SK-N-SH treated with all-trans-retinoic acid at 6 μM for 48 hours (cell line): ENCODE results near the gene NUDT9.
"Not testable (repeated sequence)": the region's sequence is repeated elsewhere in the genome, so short reads cannot be mapped to it uniquely, and the experiment has no call there.

ENCODE experiments used
- ATAC-seq: fragments of 200-7000 bp; cut with Tn5 transposase; 3 replicates; pipeline ENCODE4 v1.9.1; 2020; ENCODE audit warnings: mild to moderate bottlenecking, moderate library complexity
- ARNTL ChIP-seq: fragments of 450-650 bp; formaldehyde crosslinking; IDR thresholded peaks from 2 replicates; pipeline ENCODE4 v1.5.0; 2020; ENCODE audit warnings: low read depth, mild to moderate bottlenecking, moderate library complexity, borderline replicate concordance
- BACH2 ChIP-seq: fragments of 250-450 bp; sonication (Bioruptor Pico); IDR thresholded peaks from 2 replicates; pipeline ENCODE4 v1.9.0; 2021; ENCODE audit warnings: mild to moderate bottlenecking, borderline replicate concordance
- ESRRG ChIP-seq: fragments of 250-450 bp; sonication (Bioruptor Pico); IDR thresholded peaks from 2 replicates; pipeline ENCODE4 v1.6.1; 2021; ENCODE audit warnings: mild to moderate bottlenecking
- GLIS3 ChIP-seq: fragments of 250-450 bp; sonication (Bioruptor Pico); IDR thresholded peaks from 2 replicates; pipeline ENCODE4 v1.5.0; 2020; ENCODE audit warnings: mild to moderate bottlenecking, moderate library complexity
- ISL1 ChIP-seq: fragments of 250-450 bp; sonication (Bioruptor Pico); IDR thresholded peaks from 2 replicates; pipeline ENCODE4 v2.1.2; 2022; ENCODE audit warnings: mild to moderate bottlenecking, moderate library complexity
- PPARA ChIP-seq: fragments of 250-450 bp; sonication (Bioruptor Pico); IDR thresholded peaks from 2 replicates; pipeline ENCODE4 v1.5.0; 2020; ENCODE audit warnings: mild to moderate bottlenecking, borderline replicate concordance
- RARB ChIP-seq: fragments of 250-450 bp; sonication (Bioruptor Pico); IDR thresholded peaks from 2 replicates; pipeline ENCODE4 v1.8.0; 2021; ENCODE audit warnings: mild to moderate bottlenecking, moderate library complexity
- TOX ChIP-seq: fragments of 250-450 bp; sonication (Bioruptor Pico); IDR thresholded peaks from 2 replicates; pipeline ENCODE4 v1.8.0; 2021; ENCODE audit warnings: mild to moderate bottlenecking, moderate library complexity, borderline replicate concordance
- ZC3H10 ChIP-seq: fragments of 250-450 bp; sonication (Bioruptor Pico); IDR thresholded peaks from 2 replicates; pipeline ENCODE4 v1.5.1; 2021; ENCODE audit warnings: mild to moderate bottlenecking, moderate library complexity
- ZFP30 ChIP-seq: fragments of 450-650 bp; formaldehyde crosslinking; IDR thresholded peaks from 2 replicates; pipeline ENCODE4 v1.5.0; 2022; ENCODE audit warnings: mild to moderate bottlenecking, moderate library complexity
- ZNF565 ChIP-seq: fragments of 450-650 bp; formaldehyde crosslinking; conservative IDR thresholded peaks from 2 replicates; pipeline ENCODE4 v1.5.0; 2020; ENCODE audit warnings: low read depth, mild to moderate bottlenecking, moderate library complexity
- ZNF70 ChIP-seq: fragments of 450-650 bp; formaldehyde crosslinking; IDR thresholded peaks from 2 replicates; pipeline ENCODE4 v1.5.0; 2020; ENCODE audit warnings: mild to moderate bottlenecking, moderate library complexity
- ZNF8 ChIP-seq: fragments of 450-650 bp; formaldehyde crosslinking; IDR thresholded peaks from 2 replicates; pipeline ENCODE4 v1.5.0; 2020; ENCODE audit warnings: mild to moderate bottlenecking, moderate library complexity
- TF ChIP-seq, protein P1 (sequence below): fragments of 250-450 bp; sonication (Bioruptor Pico); IDR thresholded peaks from 2 replicates; pipeline ENCODE4 v1.8.0; 2021; ENCODE audit warnings: low read depth, mild to moderate bottlenecking, moderate library complexity, borderline replicate concordance
- TF ChIP-seq, protein P2 (sequence below): fragments of 250-450 bp; sonication (Bioruptor Pico); IDR thresholded peaks from 2 replicates; pipeline ENCODE4 v1.5.1; 2021; ENCODE audit warnings: mild to moderate bottlenecking, moderate library complexity
- TF ChIP-seq, protein P3 (sequence below): fragments of 250-450 bp; sonication (Bioruptor Pico); IDR thresholded peaks from 2 replicates; pipeline ENCODE4 v1.5.1; 2020; ENCODE audit warnings: low read depth, mild to moderate bottlenecking, moderate library complexity
- TF ChIP-seq, protein P4 (sequence below): fragments of 250-450 bp; sonication (Bioruptor Pico); IDR thresholded peaks from 2 replicates; pipeline ENCODE4 v1.5.0; 2020; ENCODE audit warnings: mild to moderate bottlenecking, moderate library complexity
- TF ChIP-seq, protein P5 (sequence below): fragments of 250-450 bp; sonication (Bioruptor Pico); IDR thresholded peaks from 2 replicates; pipeline ENCODE4 v1.8.0; 2020; ENCODE audit warnings: mild to moderate bottlenecking, moderate library complexity, borderline replicate concordance

NUDT9 gene

DNA sequence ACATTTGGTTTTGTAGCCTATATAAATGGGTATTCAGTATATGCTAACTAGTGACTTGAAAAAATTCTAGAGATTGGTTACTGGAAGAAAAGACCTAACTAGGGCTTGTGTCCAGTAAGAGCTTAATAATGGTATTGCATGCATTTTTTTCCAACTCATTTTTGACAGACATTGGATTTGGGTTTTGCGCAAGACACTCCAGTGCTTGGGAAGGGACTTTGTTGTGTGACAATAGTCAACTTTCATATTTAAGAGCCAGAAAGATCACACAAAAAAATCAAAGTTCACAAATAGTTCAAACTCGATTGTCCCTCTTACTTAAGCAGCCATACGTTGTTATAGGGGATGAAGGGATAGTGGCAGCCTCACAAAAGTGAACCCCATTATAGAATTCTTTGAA, 30.2 kb upstream of the NUDT9 start (continued):
- TF ChIP-seq, protein P1, sequence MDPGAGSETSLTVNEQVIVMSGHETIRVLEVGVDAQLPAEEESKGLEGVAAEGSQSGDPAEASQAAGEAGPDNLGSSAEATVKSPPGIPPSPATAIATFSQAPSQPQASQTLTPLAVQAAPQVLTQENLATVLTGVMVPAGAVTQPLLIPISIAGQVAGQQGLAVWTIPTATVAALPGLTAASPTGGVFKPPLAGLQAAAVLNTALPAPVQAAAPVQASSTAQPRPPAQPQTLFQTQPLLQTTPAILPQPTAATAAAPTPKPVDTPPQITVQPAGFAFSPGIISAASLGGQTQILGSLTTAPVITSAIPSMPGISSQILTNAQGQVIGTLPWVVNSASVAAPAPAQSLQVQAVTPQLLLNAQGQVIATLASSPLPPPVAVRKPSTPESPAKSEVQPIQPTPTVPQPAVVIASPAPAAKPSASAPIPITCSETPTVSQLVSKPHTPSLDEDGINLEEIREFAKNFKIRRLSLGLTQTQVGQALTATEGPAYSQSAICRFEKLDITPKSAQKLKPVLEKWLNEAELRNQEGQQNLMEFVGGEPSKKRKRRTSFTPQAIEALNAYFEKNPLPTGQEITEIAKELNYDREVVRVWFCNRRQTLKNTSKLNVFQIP (CRISPR knock-in tag), result no peak
- TF ChIP-seq TOX, result no peak
- TF ChIP-seq ZNF8 (CRISPR knock-in tag), result no peak

DNA sequence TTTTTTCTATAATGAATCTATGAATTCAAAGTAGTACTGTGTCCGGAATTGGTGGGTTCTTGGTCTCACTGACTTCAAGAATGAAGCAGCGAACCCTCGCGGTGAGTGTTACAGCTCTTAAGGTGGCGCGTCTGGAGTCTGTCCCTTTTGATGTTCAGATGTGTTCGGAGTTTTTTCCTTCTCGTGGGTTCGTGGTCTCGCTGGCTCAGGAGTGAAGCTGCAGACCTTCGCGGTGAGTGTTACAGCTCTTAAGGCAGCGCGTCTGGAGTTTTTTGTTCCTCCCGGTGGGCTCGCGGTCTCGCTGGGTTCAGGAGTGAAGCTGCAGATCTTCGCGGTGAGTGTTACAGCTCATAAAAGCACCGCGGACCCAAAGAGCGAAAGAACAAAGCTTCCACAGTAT, 27.3 kb upstream of the NUDT9 start:
- ATAC-seq, result not testable (repeated sequence)

DNA sequence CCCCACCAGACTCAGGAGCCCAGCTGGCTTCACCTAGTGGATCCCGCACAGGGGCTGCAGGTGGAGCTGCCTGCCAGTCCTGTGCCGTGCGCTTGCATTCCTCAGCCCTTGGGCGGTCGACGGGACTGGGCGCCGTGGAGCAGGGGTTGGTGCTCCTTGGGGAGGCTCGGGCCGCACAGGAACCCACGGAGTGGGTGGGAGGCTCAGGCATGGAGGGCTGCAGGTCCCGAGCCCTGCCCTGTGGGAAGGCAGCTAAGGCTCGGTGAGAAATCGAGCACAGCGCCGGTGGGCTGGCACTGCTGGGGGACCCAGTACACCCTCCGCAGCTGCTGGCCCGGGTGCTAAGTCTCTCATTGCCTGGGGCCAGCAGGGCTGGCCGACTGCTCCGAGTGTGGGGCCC, 26.5 kb upstream of the NUDT9 start:
- ATAC-seq, result not testable (repeated sequence)

DNA sequence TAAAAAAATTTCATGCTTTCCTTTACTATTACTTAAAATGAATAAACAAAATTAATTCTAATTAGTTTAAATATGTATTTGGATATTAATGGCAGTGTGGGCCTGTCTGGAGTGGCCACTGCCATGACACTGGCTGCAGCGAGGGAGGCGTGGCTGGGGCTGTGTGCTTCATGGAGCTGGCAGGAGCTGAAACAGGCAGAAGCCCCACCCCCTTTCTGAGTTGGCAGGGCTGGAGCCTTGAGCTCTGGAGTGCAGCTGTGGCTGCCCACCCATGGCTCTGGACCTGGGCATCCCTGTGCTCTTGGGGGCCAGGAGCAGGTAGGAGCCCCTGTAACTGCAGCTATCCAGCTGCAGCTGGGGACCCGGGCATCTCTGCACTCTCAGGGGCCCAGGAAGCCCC, 23.2 kb upstream of the NUDT9 start:
- TF ChIP-seq ZNF70, result no peak
- TF ChIP-seq, all 23 proteins: peak for 0
- ATAC-seq, result no peak

DNA sequence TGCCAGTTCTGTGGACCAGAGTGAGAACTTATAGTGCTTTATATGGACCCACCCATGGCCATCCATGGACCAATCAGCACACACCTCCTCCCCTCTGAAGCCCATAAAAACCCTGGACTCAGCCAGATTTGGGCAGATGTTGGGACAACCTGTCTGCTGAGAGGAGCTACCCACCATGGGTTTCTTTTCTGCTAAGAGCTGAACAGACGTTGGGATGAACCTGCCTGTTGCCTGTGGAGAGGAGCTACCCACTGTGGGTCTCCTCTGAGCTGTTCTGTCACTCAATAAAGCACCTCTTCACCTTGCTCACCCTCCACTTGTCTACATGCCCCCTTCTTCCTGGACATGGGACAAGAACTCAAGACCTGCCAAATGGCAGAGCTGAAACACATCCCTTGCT, 22.4 kb upstream of the NUDT9 start:
- ATAC-seq, result no peak
- TF ChIP-seq GLIS3 (CRISPR knock-in tag), result no peak
- no peak for TF ChIP-seq BACH2
- TF ChIP-seq ISL1 (CRISPR knock-in tag), result no peak
- TF ChIP-seq ZC3H10 (CRISPR knock-in tag), result no peak
- TF ChIP-seq, protein P2, sequence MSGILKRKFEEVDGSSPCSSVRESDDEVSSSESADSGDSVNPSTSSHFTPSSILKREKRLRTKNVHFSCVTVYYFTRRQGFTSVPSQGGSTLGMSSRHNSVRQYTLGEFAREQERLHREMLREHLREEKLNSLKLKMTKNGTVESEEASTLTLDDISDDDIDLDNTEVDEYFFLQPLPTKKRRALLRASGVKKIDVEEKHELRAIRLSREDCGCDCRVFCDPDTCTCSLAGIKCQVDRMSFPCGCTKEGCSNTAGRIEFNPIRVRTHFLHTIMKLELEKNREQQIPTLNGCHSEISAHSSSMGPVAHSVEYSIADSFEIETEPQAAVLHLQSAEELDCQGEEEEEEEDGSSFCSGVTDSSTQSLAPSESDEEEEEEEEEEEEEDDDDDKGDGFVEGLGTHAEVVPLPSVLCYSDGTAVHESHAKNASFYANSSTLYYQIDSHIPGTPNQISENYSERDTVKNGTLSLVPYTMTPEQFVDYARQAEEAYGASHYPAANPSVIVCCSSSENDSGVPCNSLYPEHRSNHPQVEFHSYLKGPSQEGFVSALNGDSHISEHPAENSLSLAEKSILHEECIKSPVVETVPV (CRISPR knock-in tag), result no peak

DNA sequence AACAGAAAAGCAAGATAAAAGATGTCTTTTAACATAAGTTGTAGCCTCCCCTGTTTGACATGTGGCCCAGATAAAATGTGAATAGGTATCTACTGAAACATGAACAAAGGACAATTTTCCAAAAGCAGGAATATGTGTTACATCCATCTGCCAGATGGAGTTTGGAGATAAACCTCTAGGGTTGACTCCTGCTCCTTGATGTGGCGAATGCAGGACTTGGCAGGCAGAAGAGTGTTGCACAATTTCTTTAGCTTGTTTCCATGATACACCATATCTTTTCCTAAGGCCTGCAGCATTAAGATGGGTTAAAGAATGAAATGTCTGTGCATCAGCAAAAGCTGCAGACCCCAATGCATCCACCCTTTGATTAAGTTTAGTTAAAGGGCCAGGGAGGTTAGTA, 18.6 kb upstream of the NUDT9 start:
- not testable (repeated sequence) for ATAC-seq

DNA sequence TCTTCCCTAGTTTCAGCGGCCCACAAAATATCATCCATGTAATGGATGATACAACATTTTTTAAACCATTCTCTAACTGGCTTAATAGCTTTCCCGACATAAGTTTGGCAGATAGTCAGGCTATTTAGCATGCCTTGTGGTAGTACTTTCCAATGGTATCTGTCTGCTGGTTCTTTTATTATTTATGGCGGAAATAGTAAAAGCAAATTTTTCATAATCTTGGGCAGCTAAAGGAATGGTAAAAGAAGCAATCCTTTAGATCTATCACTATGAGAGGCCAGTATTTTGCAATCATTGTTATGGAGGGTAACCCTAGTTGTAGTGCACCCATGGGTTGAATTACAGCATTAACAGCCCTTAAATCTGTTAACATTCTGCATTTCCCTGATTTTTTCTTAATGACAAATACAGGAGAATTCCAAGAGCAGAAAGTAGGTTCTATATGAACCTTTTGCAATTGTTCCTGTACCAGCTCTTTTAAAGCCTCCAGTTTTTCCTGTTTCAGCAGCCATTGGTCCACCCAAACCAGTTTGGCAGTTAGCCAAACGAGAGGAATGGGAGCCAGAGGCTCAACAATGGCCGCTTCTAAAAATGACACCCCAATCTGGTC, 17.1 kb upstream of the NUDT9 start:
- ATAC-seq, result no peak
- TF ChIP-seq ZNF70, result no peak
- TF ChIP-seq, protein P1 (CRISPR knock-in tag), result no peak
- no peak for TF ChIP-seq ESRRG
- TF ChIP-seq, protein P3, sequence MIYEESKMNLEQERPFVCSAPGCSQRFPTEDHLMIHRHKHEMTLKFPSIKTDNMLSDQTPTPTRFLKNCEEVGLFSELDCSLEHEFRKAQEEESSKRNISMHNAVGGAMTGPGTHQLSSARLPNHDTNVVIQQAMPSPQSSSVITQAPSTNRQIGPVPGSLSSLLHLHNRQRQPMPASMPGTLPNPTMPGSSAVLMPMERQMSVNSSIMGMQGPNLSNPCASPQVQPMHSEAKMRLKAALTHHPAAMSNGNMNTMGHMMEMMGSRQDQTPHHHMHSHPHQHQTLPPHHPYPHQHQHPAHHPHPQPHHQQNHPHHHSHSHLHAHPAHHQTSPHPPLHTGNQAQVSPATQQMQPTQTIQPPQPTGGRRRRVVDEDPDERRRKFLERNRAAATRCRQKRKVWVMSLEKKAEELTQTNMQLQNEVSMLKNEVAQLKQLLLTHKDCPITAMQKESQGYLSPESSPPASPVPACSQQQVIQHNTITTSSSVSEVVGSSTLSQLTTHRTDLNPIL (CRISPR knock-in tag), result no peak
- TF ChIP-seq GLIS3 (CRISPR knock-in tag), result no peak
- no peak for TF ChIP-seq RARB (CRISPR knock-in tag)
- no peak for TF ChIP-seq ZNF8 (CRISPR knock-in tag)
- TF ChIP-seq, protein P4, sequence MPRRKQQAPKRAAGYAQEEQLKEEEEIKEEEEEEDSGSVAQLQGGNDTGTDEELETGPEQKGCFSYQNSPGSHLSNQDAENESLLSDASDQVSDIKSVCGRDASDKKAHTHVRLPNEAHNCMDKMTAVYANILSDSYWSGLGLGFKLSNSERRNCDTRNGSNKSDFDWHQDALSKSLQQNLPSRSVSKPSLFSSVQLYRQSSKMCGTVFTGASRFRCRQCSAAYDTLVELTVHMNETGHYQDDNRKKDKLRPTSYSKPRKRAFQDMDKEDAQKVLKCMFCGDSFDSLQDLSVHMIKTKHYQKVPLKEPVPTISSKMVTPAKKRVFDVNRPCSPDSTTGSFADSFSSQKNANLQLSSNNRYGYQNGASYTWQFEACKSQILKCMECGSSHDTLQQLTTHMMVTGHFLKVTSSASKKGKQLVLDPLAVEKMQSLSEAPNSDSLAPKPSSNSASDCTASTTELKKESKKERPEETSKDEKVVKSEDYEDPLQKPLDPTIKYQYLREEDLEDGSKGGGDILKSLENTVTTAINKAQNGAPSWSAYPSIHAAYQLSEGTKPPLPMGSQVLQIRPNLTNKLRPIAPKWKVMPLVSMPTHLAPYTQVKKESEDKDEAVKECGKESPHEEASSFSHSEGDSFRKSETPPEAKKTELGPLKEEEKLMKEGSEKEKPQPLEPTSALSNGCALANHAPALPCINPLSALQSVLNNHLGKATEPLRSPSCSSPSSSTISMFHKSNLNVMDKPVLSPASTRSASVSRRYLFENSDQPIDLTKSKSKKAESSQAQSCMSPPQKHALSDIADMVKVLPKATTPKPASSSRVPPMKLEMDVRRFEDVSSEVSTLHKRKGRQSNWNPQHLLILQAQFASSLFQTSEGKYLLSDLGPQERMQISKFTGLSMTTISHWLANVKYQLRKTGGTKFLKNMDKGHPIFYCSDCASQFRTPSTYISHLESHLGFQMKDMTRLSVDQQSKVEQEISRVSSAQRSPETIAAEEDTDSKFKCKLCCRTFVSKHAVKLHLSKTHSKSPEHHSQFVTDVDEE, result no peak
- TF ChIP-seq BACH2, result no peak
- TF ChIP-seq, protein P5, sequence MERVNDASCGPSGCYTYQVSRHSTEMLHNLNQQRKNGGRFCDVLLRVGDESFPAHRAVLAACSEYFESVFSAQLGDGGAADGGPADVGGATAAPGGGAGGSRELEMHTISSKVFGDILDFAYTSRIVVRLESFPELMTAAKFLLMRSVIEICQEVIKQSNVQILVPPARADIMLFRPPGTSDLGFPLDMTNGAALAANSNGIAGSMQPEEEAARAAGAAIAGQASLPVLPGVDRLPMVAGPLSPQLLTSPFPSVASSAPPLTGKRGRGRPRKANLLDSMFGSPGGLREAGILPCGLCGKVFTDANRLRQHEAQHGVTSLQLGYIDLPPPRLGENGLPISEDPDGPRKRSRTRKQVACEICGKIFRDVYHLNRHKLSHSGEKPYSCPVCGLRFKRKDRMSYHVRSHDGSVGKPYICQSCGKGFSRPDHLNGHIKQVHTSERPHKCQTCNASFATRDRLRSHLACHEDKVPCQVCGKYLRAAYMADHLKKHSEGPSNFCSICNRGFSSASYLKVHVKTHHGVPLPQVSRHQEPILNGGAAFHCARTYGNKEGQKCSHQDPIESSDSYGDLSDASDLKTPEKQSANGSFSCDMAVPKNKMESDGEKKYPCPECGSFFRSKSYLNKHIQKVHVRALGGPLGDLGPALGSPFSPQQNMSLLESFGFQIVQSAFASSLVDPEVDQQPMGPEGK (CRISPR knock-in tag), result no peak
- TF ChIP-seq ZNF565 (CRISPR knock-in tag), result no peak
- no peak for TF ChIP-seq ZC3H10 (CRISPR knock-in tag)
- no peak for TF ChIP-seq ARNTL
- TF ChIP-seq ZFP30 (CRISPR knock-in tag), result no peak
- TF ChIP-seq PPARA (CRISPR knock-in tag), result no peak

More for the DNA sequence above, 18.6 kb upstream of the NUDT9 start:
- peak; percentile 41 for TF ChIP-seq ISL1 (CRISPR knock-in tag)
